Activated naive CD8-positive, alpha-beta T cell treated with anti-CD3 and anti-CD28 coated beads for 36 hours (primary cell): ENCODE measurements around the gene CAPZB. TPM values are rescaled to one million over a fixed set of nuclear protein-coding genes. Genes with fewer than 3 reads are reported as not detected.
A peak's percentile ranks its signal among the peaks of the same experiment; 100 is the strongest.

Experiments used
- DNase-seq: peaks from one replicate; pipeline ENCODE4 v3.0.0; 2021
- H3K27ac Mint-ChIP-seq: one replicate; pipeline ENCODE4 v1.8.0; 2022; ENCODE audit warnings: mild to moderate bottlenecking, moderate library complexity, mixed read lengths
- H3K27me3 Mint-ChIP-seq: one replicate; pipeline ENCODE4 v1.8.0; 2022; ENCODE audit warnings: mild to moderate bottlenecking, mixed read lengths
- H3K36me3 Mint-ChIP-seq: one replicate; pipeline ENCODE4 v1.8.0; 2021; ENCODE audit warnings: mild to moderate bottlenecking, mixed read lengths
- H3K4me1 Mint-ChIP-seq: one replicate; pipeline ENCODE4 v1.8.0; 2021; ENCODE audit warnings: mixed read lengths
- H3K4me3 Mint-ChIP-seq: one replicate; pipeline ENCODE4 v1.8.0; 2022; ENCODE audit warnings: mild to moderate bottlenecking, moderate library complexity, mixed read lengths
- H3K9me3 Mint-ChIP-seq: one replicate; pipeline ENCODE4 v1.8.0; 2022; ENCODE audit warnings: mixed read lengths
- total RNA-seq, 2 experiments: library from RNA; stranded (reverse); gene quantifications; one replicate each; pipeline ENCODE4 v1.2.3, GENCODE V29; 2021

Gene CAPZB
- total RNA-seq, 2 experiments from 2014 or later, result 324 to 332 TPM

DNA sequence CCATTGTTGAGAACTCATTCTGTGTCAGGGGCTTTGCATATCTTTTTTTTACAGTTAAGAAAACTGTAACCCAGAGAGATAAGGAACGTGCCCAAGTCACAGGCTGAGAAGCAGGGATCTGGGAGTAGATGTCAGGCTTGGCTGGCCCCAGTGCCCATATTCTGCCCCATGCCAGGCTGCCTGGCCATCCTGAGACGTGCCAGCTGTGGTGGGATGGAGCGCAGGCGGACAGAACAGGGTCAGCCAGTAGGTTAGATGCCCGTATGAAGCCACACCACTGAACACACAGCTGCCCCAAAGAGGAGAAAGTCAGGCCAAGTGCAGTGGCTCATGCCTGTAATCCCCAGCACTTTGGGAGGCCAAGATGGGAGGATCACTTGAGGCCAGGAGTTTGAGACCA lies 117.3 kb downstream of the CAPZB start:
- H3K9me3 Mint-ChIP-seq, result no peaks in the 10 kb centered on the region
- H3K4me3 Mint-ChIP-seq, result no peak overlapping the region
- peaks cover 8% of the 10 kb centered on the region for H3K36me3 Mint-ChIP-seq
- H3K4me1 Mint-ChIP-seq, result peaks cover 22% of the 10 kb centered on the region
- no peak for DNase-seq
- H3K27ac Mint-ChIP-seq, result no peak overlapping the region
- no peaks in the 10 kb centered on the region for H3K27me3 Mint-ChIP-seq

DNA sequence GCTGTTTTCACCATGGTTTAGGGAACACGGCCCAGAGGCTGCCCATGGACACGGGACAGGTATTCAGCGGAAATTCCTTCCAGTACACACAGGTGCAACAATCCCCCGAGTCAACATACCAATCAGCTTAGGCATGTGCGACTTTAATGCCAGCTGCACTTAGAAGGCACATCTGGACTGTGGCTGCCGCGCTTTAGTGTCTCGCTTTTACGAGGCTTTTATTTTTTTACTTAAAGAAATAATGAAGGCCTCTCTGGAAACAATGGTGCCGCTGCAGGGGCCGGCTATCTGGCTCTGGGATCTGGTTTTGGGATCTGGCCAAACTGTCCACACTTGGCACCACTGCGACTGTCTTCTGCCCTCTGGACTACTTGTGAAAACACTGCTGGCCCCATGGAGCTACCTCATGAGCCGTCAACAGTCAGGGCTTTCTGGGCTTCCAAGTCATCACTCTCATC lies 117.7 kb downstream of the CAPZB start:
- Mint-ChIP-seq H3K27ac (no peak overlapping the region), H3K4me1 (peaks cover 22% of the 10 kb centered on the region), H3K9me3 (no peaks in the 10 kb centered on the region), H3K27me3 (no peaks in the 10 kb centered on the region), H3K36me3 (peaks cover 9% of the 10 kb centered on the region), H3K4me3 (no peak overlapping the region)
- no peak for DNase-seq

DNA sequence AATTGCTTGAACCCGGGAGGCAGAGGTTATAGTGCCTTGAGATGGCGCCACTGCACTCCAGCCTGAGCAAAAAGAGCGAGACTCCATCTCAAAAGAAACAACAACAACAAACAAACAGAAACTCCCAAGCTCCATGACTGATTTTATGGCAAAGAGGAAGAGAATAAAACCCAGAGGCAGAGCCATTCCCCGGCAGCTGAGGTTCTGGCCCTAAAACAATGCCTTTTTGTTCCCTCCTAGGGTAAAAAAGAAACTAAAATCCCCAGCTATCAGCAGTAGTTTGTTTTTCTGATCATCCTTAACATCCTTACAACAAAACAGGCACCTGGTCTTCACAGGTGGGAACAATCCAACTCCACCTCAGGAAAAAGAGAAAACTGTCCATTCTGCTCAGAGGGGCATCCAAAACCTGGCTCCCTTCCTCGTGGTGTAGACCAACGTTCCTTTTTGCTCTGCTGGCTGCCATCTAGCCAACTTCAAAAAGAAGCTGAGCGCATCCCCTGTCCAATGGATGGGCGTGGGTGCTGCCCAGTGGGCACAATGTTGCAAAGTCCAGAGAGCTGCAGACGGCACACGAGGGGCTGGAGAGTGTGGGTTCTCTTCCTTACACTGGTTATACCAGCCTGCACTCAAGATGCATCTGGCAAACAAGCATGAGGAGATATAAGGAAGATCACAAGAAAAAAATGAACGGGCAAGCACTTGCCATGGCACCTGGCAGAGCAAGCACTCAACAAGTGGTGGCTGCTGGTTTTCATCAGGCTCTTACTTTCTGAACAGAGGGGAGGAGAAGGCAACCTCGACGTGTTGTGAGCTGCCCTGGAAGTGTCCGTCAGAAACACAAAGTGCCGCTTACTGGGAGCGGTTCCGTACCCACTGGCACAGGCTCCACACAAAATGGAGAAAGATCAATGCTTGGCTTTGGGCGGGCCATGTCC lies 118.5 kb downstream of the CAPZB start:
- peaks cover 10% of the 10 kb centered on the region for H3K36me3 Mint-ChIP-seq
- no peak overlapping the region for H3K4me3 Mint-ChIP-seq

DNA sequence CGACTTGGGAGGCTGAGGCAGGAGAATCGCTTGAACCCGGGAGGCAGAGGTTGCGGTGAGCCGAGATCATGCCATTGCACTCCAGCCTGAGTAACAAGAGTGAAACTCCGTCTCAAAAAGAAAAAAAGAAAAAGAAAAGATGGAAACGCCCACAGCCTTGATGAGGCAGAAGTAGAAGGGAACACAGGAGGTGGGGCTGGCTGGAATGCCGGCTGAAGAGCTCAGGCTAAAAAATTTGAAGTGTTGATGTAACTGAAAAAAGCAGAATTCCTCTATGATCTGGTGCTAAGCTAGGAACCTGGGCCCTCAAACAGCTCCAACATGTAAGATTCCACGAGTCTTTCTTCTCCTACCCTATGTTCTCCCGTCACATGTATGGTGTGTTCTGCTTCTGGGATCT lies 119.6 kb downstream of the CAPZB start:
- no peak for DNase-seq
- Mint-ChIP-seq H3K27me3 (no peaks in the 10 kb centered on the region), H3K36me3 (peaks cover 10% of the 10 kb centered on the region), H3K4me3 (no peak overlapping the region), H3K4me1 (peaks cover 29% of the 10 kb centered on the region), H3K9me3 (no peaks in the 10 kb centered on the region), H3K27ac (no peak overlapping the region)

More for the DNA sequence above, 118.5 kb downstream of the CAPZB start:
- peaks cover 24% of the 10 kb centered on the region for H3K4me1 Mint-ChIP-seq
- no peaks in the 10 kb centered on the region for H3K9me3 Mint-ChIP-seq
- no peaks in the 10 kb centered on the region for H3K27me3 Mint-ChIP-seq
- DNase-seq, result no peak
- no peak overlapping the region for H3K27ac Mint-ChIP-seq

DNA sequence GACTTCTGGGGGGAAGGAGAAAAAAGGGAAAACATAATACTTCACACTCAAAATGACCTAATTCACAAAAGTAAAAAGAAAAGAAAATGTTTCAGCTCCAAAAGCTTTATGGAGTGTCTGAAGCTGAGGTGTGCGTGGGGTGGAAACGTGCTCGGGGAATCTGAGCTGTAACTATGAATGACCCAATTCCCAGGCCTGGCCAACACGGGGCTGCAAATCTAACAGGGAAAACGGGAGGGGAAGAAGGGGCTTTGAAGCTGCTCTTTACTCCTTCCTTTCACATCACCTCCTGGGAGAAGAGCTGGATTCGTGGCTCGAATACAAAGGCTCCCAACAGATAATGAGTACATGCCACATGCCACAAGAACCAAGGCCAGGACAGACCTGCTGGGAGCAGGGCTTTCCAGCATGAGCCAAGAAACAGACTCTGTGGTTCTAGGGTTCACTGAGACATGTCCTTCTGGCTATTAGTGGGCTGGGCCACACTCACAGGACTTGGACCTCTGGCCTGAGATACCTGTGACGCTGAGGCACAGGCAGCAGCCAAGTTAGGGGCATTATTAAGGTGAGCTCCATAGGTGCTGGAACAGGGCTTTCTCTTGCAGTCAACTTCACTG lies 121.7 kb downstream of the CAPZB start:
- Mint-ChIP-seq H3K27ac (no peak overlapping the region), H3K4me1 (peaks cover 29% of the 10 kb centered on the region), H3K36me3 (peaks cover 8% of the 10 kb centered on the region), H3K27me3 (no peaks in the 10 kb centered on the region), H3K9me3 (no peaks in the 10 kb centered on the region), H3K4me3 (no peak overlapping the region)
- DNase-seq, result no peak

DNA sequence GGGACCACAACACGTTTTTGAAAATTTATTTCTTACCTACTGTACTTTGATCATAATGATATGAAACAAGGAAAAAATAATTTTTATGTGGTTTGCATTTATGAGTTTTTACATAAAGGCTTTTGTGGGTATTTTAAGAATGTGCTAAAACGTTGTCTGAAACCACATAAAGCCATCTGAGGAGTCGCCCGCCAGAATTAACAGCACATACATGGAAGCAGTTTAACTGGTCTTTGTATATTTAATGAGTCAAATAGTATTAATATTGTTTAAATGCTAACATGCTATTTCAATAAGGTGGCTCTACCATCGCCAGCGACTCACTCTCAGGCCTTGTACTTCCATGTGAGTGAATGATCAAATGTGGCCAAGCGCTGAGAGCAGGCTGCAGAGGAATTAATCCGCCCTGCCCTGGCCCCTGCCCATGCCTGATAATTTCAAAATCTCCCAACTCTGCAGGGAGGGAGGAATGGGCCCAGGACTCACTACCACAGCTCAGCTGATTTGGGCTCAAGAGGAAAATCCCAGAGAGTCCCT lies 123.7 kb downstream of the CAPZB start:
- DNase-seq, result no peak
- Mint-ChIP-seq H3K27ac (no peak overlapping the region), H3K9me3 (no peaks in the 10 kb centered on the region), H3K4me1 (peaks cover 28% of the 10 kb centered on the region), H3K4me3 (no peak overlapping the region), H3K27me3 (no peaks in the 10 kb centered on the region), H3K36me3 (peaks cover 8% of the 10 kb centered on the region)

DNA sequence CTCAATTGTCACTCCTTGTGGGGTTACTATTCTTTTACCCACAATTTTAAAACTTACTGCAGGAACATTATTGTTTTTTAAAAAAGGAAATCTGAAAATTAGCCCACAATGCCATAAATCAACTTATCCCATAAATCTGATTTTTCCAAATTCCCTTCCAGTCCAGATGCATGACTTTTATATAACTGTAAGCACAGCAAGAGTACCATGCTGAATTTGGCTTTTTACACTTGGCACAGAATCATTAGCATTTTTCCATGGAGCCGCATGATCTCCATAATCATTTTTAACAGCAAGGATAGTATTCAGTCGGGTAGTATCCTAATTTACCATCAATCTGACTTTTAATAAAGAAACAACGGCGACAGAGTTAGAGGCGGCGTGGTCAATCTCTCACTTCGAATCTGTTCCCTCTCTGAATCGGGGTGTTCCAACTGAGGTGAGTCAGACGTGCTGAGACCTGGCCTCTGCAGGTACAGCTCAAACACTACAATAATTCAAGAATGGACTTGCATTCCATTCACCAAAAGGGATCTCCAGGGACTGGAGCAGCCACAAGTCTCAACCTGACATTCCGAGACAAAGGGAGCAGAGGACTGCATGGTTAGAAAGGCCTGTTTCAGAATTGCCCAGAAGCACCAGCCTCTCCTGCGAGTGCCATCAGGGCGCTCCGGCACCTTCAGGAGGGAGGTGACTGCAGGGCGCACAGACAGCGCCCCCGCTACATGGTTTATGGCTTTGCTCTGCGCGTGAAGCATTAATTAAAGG lies 124.3 kb downstream of the CAPZB start:
- Mint-ChIP-seq H3K36me3 (peaks cover 8% of the 10 kb centered on the region), H3K27ac (no peak overlapping the region), H3K27me3 (no peaks in the 10 kb centered on the region), H3K9me3 (no peaks in the 10 kb centered on the region), H3K4me1 (peaks cover 28% of the 10 kb centered on the region), H3K4me3 (no peak overlapping the region)
- no peak for DNase-seq

DNA sequence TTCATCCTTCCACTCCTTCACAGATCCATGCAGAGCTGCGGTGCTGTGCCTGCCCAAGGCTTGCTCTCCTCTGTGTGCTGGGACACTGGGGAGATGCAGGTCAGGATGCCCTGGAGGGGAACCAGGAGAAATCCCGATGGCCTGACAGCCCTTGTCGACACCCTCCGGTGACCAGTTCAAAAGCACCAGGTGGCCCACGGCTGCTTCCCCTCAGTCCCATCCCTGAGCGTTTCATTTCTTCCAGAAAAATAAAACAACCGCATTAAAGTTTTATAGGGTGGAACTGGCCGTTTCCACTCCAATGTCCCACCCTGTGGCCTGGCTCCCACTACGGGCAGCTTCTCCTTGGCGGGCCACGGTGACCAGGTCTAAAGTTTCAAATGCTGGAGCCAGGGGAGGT lies 124.9 kb downstream of the CAPZB start:
- H3K27ac Mint-ChIP-seq, result no peak overlapping the region
- DNase-seq, result no peak
- H3K4me3 Mint-ChIP-seq, result no peak overlapping the region
- H3K27me3 Mint-ChIP-seq, result no peaks in the 10 kb centered on the region
- peaks cover 7% of the 10 kb centered on the region for H3K36me3 Mint-ChIP-seq
- H3K4me1 Mint-ChIP-seq, result peaks cover 28% of the 10 kb centered on the region
- H3K9me3 Mint-ChIP-seq, result no peaks in the 10 kb centered on the region

DNA sequence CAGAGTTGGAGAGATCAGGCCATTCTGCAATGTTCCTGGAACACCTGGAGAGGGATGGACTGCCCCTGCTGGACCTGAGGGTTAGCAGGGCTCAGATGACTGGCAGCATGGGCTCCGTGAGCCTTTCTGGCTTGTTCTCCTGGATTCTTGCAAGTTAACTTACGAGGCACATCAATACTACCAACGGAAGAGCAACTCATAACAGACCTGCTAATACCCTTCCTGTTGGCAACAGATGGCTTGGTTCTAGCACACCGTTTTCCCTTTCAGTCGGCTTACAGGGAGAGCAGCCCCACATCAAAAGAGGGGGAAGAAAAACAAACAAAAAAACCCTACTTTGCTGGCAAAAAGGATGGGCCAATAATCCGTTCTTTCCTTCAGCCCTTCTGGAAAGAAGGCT lies 125.3 kb downstream of the CAPZB start:
- DNase-seq, result no peak
- H3K36me3 Mint-ChIP-seq, result peaks cover 3% of the 10 kb centered on the region
- H3K27ac Mint-ChIP-seq, result peak overlapping the region; percentile 40
- H3K9me3 Mint-ChIP-seq, result no peaks in the 10 kb centered on the region
- H3K4me1 Mint-ChIP-seq, result peaks cover 28% of the 10 kb centered on the region
- H3K27me3 Mint-ChIP-seq, result no peaks in the 10 kb centered on the region
- no peak overlapping the region for H3K4me3 Mint-ChIP-seq

DNA sequence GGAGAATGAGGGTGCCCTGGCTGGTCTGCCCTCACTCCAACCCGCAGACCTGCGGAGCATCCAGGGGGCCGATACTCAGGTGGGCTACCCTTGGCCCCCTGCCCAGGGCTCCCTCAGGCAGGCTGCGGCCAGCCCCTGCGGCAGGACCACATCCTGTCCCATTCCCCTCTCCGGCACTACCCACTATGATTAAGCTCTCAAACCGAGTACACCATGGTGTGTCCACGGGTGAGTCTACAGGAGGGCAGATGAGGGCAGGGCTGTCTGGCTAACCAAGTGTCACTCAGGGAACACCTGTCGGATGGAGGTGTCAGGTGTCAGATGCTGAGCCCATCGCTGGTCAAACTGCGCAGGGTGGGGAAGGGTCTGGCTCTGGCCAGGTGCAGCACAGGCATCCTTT lies 126.0 kb downstream of the CAPZB start:
- peak overlapping the region; percentile 40 for H3K27ac Mint-ChIP-seq
- DNase-seq, result no peak
- H3K4me1 Mint-ChIP-seq, result peaks cover 26% of the 10 kb centered on the region
- no peaks in the 10 kb centered on the region for H3K9me3 Mint-ChIP-seq
- no peaks in the 10 kb centered on the region for H3K27me3 Mint-ChIP-seq
- H3K36me3 Mint-ChIP-seq, result peaks cover 4% of the 10 kb centered on the region
- no peak overlapping the region for H3K4me3 Mint-ChIP-seq

DNA sequence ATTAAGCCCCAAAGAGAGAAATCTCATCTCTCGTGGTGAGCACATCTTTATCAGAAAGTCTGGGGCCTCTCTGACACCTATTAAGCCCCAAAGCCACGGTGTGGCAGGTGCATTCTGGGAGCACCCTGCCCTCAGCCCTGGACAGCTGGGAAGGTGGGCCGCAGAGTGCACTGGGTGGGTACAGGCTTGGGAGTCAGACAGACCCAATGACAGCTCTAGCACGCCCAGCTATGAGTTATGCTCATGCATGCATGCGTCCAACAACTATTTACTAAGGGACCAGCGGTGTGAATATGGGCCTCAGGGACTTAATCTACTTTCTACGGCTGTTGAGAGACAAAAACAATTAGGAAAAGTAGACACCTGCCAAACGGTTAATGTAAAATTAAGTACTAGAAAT lies 126.6 kb downstream of the CAPZB start:
- Mint-ChIP-seq H3K9me3 (no peaks in the 10 kb centered on the region), H3K4me3 (no peak overlapping the region), H3K27me3 (no peaks in the 10 kb centered on the region), H3K36me3 (peaks cover 6% of the 10 kb centered on the region), H3K27ac (no peak overlapping the region), H3K4me1 (peaks cover 25% of the 10 kb centered on the region)
- DNase-seq, result no peak

DNA sequence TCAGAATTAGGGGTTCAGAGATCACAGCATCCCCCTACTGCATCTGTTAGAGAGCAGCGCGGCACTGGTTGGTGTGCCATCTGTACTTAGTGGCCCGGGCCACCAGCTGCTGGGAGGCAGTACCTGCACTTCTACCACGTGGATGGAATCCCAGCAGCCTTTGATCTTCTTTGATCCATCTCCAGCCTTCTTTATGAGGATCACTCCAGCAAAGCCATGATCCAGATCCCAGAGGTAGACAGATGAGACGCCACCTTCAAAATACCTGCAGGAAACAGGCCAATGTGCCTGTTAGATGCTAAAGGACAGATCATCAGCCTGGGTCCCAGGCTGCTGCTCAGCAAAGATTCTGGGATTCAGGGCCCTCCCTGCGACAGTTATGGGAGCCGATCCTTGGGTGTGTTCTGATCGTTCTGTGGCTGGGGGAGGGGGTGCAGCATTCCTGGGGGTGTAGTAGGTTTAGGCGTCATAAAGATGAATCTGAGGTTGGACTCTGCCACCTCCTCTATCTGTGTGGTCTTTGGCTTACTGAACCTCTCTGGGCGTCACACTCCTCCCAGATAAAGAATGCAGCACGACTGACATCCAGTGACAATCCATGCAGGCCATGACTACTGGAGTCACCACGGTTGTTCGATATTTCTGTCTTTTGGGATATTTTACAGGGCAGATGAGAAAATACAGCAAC lies 127.9 kb downstream of the CAPZB start:
- H3K27ac Mint-ChIP-seq, result no peak overlapping the region
- H3K36me3 Mint-ChIP-seq, result peaks cover 3% of the 10 kb centered on the region
- no peaks in the 10 kb centered on the region for H3K27me3 Mint-ChIP-seq
- H3K9me3 Mint-ChIP-seq, result no peaks in the 10 kb centered on the region
- H3K4me1 Mint-ChIP-seq, result peaks cover 25% of the 10 kb centered on the region
- no peak overlapping the region for H3K4me3 Mint-ChIP-seq
- DNase-seq, result no peak

DNA sequence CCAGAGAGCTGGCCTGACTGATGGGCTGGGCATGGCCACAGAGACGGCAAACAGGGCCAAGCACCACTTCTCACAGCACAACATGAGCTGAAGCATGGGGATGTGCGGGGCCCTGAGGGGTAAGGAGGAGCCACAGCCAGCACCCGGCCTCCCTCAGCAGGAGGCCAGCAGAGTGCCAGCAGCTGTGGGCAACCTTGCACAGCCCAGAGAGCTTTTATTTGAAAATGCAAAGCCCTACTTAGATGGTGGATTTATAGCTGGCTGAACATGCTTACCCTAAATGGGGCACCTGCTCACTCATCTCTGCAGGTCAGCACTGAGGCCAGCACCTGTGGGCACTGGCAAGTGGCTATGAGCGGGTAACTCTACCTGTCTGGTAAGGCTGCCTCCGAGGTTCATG lies 129.1 kb downstream of the CAPZB start:
- H3K36me3 Mint-ChIP-seq, result peaks cover 3% of the 10 kb centered on the region
- H3K4me3 Mint-ChIP-seq, result no peak overlapping the region
- H3K9me3 Mint-ChIP-seq, result no peaks in the 10 kb centered on the region
- no peaks in the 10 kb centered on the region for H3K27me3 Mint-ChIP-seq
- DNase-seq, result no peak
- peaks cover 21% of the 10 kb centered on the region for H3K4me1 Mint-ChIP-seq
- no peak overlapping the region for H3K27ac Mint-ChIP-seq

DNA sequence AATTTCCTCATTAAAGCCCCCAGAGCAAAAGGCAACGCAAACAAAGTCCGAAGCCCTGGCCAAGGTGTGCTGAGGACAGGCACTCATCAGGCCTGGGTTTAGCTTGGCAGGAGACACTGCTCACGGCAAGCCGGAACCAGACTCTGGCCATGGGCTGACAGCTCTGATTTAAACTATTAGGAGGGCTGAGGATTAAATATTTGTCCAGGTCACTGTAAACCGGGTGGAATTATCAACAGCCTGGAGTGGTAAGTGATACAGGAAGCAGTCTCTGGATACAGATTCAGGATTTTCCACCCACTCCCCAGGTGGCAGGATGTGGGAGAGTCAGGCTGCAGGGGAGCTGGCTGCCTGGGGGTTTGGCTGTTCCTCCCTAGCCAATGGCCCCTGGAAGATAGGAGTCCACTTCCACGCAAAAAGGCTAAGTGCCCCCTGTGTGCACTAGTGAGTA lies 130.8 kb downstream of the CAPZB start:
- Mint-ChIP-seq H3K9me3 (no peaks in the 10 kb centered on the region), H3K27ac (no peak overlapping the region), H3K27me3 (no peaks in the 10 kb centered on the region), H3K36me3 (peaks cover 3% of the 10 kb centered on the region), H3K4me3 (no peak overlapping the region), H3K4me1 (peaks cover 5% of the 10 kb centered on the region)
- no peak for DNase-seq
